ENCODE data around the gene FBXO38.

FBXO38 gene

GRCh38 chr5:148387325-148387724, 3.6 kb downstream of the FBXO38 start:
- FAIRE-seq, result no peak

- FAIRE-seq, result no peak
These were observed 4.9 kb downstream of the FBXO38 start for GRCh38 chr5:148388696-148389095.

GRCh38 chr5:148390914-148391313, 7.2 kb downstream of the FBXO38 start:
- no peak for FAIRE-seq

GRCh38 chr5:148391422-148391821, 7.7 kb downstream of the FBXO38 start:
- FAIRE-seq, result no peak

- FAIRE-seq, result no peak
These were observed 9.6 kb downstream of the FBXO38 start for GRCh38 chr5:148393390-148393741.

- FAIRE-seq, result no peak
These were observed 10.8 kb downstream of the FBXO38 start for GRCh38 chr5:148394587-148395019.

GRCh38 chr5:148395031-148395430, 11.3 kb downstream of the FBXO38 start:
- no peak for FAIRE-seq

- no peak for FAIRE-seq
These were observed 14.3 kb downstream of the FBXO38 start for GRCh38 chr5:148397968-148398595.

GRCh38 chr5:148398698-148399121, 15.0 kb downstream of the FBXO38 start:
- FAIRE-seq, result no peak

- no peak for FAIRE-seq
These were observed 17.8 kb downstream of the FBXO38 start for GRCh38 chr5:148401604-148402003.

- no peak for FAIRE-seq
These were observed 19.6 kb downstream of the FBXO38 start for GRCh38 chr5:148403344-148403743.

- FAIRE-seq, result no peak
These were observed 22.6 kb downstream of the FBXO38 start for GRCh38 chr5:148406406-148406805.

- FAIRE-seq, result no peak
These were observed 24.3 kb downstream of the FBXO38 start for GRCh38 chr5:148408092-148408491.

- FAIRE-seq, result no peak
These were observed 28.4 kb downstream of the FBXO38 start for GRCh38 chr5:148412124-148412523.

GRCh38 chr5:148414833-148415232, 31.1 kb downstream of the FBXO38 start:
- no peak for FAIRE-seq

GRCh38 chr5:148416416-148416815, 32.7 kb downstream of the FBXO38 start:
- no peak for FAIRE-seq

- no peak for FAIRE-seq
These were observed 33.2 kb downstream of the FBXO38 start for GRCh38 chr5:148416921-148417320.

GRCh38 chr5:148418511-148418910, 34.8 kb downstream of the FBXO38 start:
- FAIRE-seq, result no peak

- FAIRE-seq, result no peak
These were observed 37.9 kb downstream of the FBXO38 start for GRCh38 chr5:148421661-148422060.

GRCh38 chr5:148425808-148426207, 42.0 kb downstream of the FBXO38 start:
- no peak for FAIRE-seq

GRCh38 chr5:148426514-148426913, 42.8 kb downstream of the FBXO38 start:
- FAIRE-seq, result no peak

GRCh38 chr5:148427370-148428042, 43.7 kb downstream of the FBXO38 start:
- FAIRE-seq, result no peak

- FAIRE-seq, result no peak
These were observed 45.1 kb downstream of the FBXO38 start for GRCh38 chr5:148428848-148429247.

GRCh38 chr5:148433826-148434225, 50.1 kb downstream of the FBXO38 start:
- no peak for FAIRE-seq

- no peak for FAIRE-seq
These were observed 52.3 kb downstream of the FBXO38 start for GRCh38 chr5:148436029-148436428.
